K562 (cell line): ENCODE measurements around the gene VPS4B. TPM values are rescaled to one million over a fixed set of nuclear protein-coding genes. Genes with fewer than 3 reads are reported as not detected.

Experiments used
- HES1 ChIP-seq: fragments of 450-650 bp; IDR thresholded peaks from 2 replicates; pipeline ENCODE4 v1.6.1; 2016; ENCODE audit warnings: low read depth, mild to moderate bottlenecking, moderate library complexity
- PATZ1 ChIP-seq: fragments of 250-450 bp; sonication (Bioruptor Pico); IDR thresholded peaks from 2 replicates; pipeline ENCODE4 v1.5.0; 2020; ENCODE audit warnings: mild to moderate bottlenecking, borderline replicate concordance
- PRPF4 ChIP-seq: fragments of 200-400 bp; formaldehyde crosslinking; IDR thresholded peaks from one replicate; pipeline ENCODE4 v1.6.1; 2017; ENCODE audit warnings: low read length, low read depth, mild to moderate bottlenecking; ENCODE audit not compliant: insufficient read depth, poor library complexity, severe bottlenecking
- RERE ChIP-seq: sonication (generic); formaldehyde crosslinking; IDR thresholded peaks from 2 replicates; pipeline ENCODE4 v1.8.0; 2023; ENCODE audit warnings: missing genetic modification reagents, mild to moderate bottlenecking, borderline replicate concordance
- SMARCC2 ChIP-seq: fragments of 450-650 bp; IDR thresholded peaks from 2 replicates; pipeline ENCODE4 v1.6.1; 2017; ENCODE audit warnings: antibody characterized with exemption, moderate library complexity, mild to moderate bottlenecking, low read depth
- SOX6 ChIP-seq: fragments of 450-650 bp; IDR thresholded peaks from 2 replicates; pipeline ENCODE4 v1.6.1; 2014; ENCODE audit warnings: mild to moderate bottlenecking
- ZFP1 ChIP-seq: fragments of 450-650 bp; formaldehyde crosslinking; IDR thresholded peaks from 2 replicates; pipeline ENCODE4 v1.4.0; 2020; ENCODE audit warnings: mild to moderate bottlenecking, mixed read lengths
- ZNF24 ChIP-seq: fragments of 450-650 bp; IDR thresholded peaks from 2 replicates; pipeline ENCODE4 v1.6.1; 2016
- ZNF253 ChIP-seq: fragments of 250-450 bp; sonication (Bioruptor Pico); conservative IDR thresholded peaks from 2 replicates; pipeline ENCODE4 v1.6.1; 2021; ENCODE audit warnings: mild to moderate bottlenecking
- ZNF407 ChIP-seq: fragments of 450-650 bp; IDR thresholded peaks from 2 replicates; pipeline ENCODE4 v1.6.1; 2016; ENCODE audit warnings: low read depth
- polyA plus RNA-seq, 8 experiments: library from polyadenylated mRNA; depleted of rRNA in 4 of 8; stranded (reverse) in 5 of 8; unstranded in 3 of 8; fragments of >200 nt; fragmentation: Nextera tagmentation in 2 of 8; fragmentation: Illumina TruSeq in 1 of 8; extraction: Ambion mirVana in 2 of 8; extraction: Trizol in 1 of 8; gene quantifications; 2 replicates each; pipeline versions ENCODE4 v1.2.1 to v1.2.3, GENCODE V29; 2011 to 2014; ENCODE audit warnings: inconsistent platforms in 1 of 8, missing spikeins in 1 of 8
- total RNA-seq, 7 experiments: library from RNA; depleted of rRNA in 6 of 7; stranded (reverse); fragments of >200 nt in 6 of 7; fragmentation: Illumina TruSeq in 2 of 7; extraction: Trizol in 2 of 7; gene quantifications; 2 replicates each; pipeline versions ENCODE4 v1.2.1 to v1.2.3, GENCODE V29; 2011 to 2021; ENCODE audit warnings: low replicate concordance in 1 of 7

Gene VPS4B
- total and polyA plus RNA-seq, 9 of the 15 experiments (the other 6 are each of a cell fraction or from before 2014, with no cell fraction given): 7.3 to 16.4 (median 10.4) TPM

GRCh38 chr18:63367053-63367953 lies 55.0 kb downstream of the VPS4B start, which contains the start of gene KDSR (continued):
- no peak for TF ChIP-seq PATZ1
- TF ChIP-seq PRPF4: no peak
- TF ChIP-seq ZFP1 (CRISPR knock-in tag): no peak
- TF ChIP-seq ZNF24: no peak
- no peak for TF ChIP-seq SMARCC2
- no peak for TF ChIP-seq ZNF253 (CRISPR knock-in tag)
- TF ChIP-seq HES1: no peak
- no peak for TF ChIP-seq RERE (CRISPR knock-in tag)
- peak; percentile 41 for TF ChIP-seq SOX6
- no peak for TF ChIP-seq ZNF407
